NCI-H526 (cell line): Measurements from ENCODE around the gene FCHSD1.

Experiments
- DNase-seq, 2 experiments: peaks; one replicate each; lab custom pipeline; 2025; lab: John Stamatoyannopoulos, UW

FCHSD1 gene

DNA sequence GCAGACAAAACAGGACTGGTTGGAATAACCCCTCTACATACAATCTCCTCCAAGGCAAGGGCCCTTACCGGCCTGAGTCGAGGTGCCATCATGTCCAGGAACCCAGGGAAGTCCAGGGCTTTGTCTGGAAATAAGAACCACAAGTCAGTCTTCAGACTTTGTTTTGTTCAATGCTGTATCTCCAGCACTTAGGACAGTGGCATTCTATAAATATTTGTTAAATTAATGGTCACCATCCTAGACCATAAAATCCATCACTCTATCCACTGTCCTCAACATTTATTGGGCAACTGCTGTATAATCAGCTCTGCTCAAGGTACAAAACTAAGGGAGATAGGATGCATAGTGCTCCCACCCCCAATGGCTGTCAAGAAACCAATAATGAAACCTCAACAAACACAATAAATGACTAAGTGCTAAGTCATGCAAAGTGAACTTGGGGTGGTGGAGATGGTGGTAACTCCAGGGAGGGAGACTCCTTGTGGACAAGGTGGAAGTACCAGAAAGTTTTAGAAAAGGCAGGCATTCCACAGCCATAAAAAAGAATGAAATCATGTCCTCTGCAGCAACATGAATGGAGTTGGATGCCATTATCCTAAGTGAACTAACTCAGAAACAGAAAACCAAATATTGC lies 9.5 kb downstream of the FCHSD1 start:
- no peak for DNase-seq

DNA sequence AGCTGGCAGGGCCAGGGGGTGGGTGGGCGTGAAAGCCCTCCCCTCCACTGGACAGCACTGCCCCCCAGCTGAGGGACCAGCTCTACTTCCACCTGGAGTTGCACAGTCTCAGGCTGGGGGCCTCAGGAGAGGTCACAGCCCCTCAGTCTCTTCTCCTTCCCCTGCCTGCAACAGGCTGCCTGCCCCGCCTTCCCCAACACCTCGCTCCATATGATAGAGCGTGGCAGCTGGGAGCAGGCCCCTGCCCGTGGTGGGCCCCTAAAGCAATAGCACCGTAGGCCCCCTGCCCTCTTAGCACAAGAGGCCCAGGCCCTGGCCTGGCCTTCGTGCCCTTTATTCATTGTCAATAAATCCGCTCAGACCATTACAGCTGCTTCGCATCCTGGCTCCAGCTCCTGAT lies 10.5 kb downstream of the FCHSD1 start:
- DNase-seq = no peak

DNA sequence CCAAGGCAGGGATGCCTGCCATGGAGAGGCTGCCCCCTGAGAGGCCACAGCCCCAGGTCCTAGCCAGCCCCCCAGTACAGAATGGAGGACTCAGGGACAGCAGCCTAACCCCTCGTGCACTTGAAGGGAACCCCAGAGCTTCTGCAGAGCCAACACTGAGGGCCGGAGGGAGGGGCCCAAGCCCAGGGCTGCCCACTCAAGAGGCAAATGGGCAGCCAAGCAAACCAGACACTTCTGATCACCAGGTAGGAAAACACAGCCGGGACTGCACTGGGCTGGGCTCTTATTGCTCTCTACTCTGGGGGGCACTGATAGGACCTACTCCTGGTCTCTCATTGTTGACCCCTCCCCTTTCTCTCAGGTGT lies 11.2 kb downstream of the FCHSD1 start:
- DNase-seq = no peak

DNA sequence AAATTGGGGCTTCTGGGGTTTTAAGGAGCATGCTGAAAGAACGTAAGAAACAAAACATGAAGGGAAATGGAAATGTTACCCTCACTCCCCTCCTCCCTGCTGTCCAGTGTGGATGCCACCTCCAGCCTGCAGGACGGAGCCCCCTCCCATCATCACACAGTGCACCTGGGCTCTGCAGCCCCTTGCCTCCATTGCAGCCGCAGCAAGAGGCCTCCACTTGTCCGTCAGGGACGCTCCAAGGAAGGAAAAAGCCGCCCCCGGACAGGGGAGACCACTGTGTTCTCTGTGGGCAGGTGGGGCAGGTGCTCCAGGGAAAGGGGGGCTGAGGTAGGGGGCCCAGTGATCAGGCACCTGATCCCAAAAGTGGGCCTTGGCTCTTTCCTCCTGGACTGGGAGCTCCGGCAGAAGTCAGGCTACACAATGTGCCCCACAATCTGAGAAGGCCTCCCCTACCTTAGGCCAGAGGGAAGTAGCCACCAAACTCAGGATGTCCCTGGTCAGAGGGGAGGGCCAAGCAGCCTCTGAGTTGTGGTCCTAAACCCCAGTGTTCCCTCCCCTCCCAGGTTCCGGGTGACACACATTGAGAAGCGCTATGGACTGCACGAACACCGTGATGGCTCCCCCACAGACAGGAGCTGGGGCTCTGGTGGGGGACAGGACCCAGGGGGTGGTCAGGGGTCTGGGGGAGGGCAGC lies 11.7 kb downstream of the FCHSD1 start:
- no peak for DNase-seq

DNA sequence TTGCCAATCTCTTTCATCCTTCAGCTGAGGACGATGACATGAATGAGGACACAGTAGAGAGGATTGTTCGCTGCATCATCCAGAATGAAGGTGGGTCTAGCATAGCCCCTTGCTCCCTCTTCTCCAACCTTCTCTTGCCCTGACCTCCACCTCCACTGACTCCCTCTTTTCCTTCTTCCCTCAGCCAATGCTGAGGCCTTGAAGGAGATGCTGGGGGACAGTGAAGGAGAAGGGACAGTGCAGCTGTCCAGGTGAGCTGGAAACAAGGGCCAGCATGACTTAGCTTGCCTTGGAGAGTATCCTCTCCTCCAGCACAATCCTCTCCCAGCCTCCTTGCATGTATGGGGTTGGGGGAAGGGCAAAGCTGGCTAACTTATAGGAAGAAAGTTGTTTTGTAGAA lies 12.4 kb downstream of the FCHSD1 start:
- no peak for DNase-seq

DNA sequence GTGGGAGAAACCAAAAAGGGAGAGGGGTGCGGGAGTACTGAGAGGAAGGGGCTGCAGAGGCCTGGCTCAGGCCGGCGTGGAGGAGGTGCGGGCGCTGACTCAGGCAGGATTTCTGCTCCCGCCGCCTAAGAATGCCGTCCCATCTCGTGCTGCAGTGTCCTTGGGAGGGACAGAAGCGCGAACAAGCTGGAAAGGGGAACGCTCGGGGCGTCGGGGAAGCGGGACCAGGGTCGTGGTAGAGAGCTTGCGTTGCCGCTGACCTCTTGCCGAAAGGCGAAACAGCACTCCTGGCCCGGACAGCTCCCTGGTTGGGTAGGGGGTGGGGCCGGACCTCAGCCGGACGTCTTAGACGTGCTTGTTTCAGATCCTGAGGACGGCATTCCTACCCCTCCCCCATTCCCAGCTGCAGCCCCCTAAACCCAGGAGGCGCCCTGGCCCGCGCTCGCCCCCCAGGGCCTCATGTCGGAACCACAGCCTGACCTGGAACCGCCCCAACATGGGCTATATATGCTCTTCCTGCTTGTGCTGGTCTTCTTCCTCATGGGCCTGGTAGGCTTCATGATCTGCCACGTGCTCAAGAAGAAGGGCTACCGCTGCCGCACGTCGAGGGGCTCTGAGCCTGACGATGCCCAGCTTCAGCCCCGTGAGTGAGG lies 13.3 kb downstream of the FCHSD1 start:
- DNase-seq = peak; percentile 49 to 67

DNA sequence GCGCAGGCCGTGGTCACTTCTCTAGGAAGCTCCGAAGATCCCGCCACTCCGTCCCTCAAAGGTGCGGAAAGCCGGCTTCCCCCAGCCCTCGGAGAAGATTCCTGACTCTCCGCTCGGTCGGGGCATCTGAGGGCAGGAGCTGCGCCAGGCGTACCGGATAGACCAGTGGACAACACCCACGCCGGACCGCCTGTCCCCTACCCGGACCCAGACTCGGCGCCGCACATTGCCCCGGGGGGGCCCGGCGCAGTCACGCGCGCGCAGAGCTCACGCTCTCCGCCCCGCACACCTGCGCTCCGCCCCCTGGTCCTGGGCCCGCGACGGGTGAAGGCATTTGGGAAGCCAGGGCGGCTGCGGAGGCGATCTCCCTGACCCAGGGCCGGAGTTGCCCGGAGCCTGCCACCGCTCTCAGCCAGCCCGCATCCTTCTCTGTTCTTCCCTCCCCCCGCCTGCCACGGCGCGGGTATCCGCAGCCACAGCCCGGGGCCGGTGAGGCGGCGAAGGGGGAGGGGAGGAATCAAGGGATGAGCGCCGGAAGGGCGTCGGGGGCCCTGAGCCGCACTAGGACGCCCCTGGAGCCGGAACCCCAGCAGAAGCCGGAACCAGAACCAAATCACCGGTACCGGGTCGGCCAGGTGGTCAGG lies 14.0 kb downstream of the FCHSD1 start:
- peak; percentile 49 to 76 for DNase-seq

DNA sequence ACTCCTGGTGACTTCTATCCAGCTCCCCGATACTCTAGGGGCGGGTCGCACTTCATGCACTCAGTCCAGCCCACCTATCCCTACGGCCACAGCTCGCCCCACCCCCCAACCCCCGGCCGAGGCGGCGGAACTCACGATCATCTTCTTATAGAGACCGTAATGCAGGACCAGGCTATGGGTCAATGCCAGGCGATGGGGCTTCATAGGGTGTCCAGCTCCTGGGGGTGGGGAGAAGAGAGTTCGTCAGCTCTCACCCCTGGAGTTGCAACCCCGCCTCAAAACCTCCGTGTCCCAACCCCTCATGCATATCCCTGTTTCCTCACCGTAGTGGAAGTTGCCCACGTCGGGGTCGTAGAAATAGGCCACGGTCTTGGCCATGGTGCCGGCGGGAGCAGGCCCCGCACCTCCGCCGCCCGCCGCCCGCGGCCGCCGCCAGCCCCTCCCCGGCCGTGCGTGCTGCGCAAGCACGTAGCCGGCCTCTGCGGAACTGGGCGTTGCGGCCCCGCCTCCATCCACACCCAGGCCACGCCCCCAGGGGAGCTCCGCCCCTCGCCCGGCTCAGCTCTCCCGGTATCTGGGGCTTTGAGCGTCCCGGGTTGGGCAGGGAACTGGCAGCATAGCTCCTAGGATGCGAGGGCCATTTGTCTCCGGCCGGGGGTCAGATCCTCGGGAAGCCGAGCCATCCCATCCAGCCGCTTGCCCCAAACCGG lies 14.7 kb downstream of the FCHSD1 start, which contains the start of the genes HDAC3 and RELL2:
HDAC3 (minus strand) TSS at position 437 of the 710 bp plus-strand sequence; CDS start at position 378, 59 bp downstream.
RELL2 (plus strand) TSS at position 585 of the 710 bp plus-strand sequence. CDS start 1,229 bp downstream, outside the sequence.
- DNase-seq = peak; percentile 73 to 94

DNA sequence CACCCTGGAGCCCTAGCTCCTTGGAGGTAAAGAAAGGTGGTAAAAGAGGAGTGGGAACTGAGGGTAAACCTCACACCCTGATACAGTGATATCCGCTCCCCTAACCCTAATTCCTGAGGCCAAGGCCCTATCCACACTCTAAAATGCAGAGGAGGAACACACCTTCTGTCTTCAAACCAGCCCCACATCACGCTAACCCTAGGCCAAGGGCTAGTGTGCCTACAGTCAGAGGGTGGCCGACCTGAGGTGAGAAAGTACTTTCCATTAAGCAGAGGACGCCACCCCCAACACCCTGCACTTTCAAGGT lies 15.2 kb downstream of the FCHSD1 start:
- no peak for DNase-seq

DNA sequence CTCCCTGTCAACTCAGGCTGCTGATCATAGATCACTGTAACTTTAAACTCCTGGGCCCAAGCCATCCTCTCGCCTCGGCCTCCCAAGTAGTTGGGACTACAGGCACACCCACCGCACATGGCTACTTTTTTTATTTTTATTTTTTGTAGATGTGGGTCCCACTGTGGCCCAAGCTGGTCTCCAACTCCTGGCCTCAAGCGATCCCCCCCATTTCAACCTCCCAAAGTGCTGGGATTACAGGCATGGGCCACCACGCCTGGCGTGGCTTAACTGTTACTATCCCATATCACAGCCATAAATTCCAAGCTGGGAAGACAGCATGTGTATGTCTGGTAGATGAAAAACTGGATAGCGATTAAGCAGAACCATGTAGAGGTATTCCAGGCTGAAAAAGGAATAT lies 15.6 kb downstream of the FCHSD1 start:
- no peak for DNase-seq

DNA sequence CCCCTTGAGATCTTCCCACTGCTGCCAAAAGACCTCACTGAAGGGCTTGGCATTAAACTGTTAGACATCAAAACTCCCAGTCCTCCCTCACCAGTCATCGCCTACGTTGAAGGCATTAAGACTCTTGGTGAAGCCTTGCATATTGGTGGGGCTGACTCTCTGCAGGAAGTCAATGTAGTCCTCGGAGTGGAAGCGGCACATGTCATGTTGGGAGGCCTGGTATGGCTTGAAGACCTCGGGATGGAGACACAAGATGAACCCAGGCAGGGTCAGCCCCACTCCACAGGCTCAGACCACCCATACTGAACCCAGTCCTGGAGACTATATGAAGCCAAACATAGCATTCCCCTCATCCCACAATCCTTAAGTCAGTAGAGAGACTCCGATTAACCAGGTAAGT lies 16.5 kb downstream of the FCHSD1 start:
- no peak for DNase-seq

DNA sequence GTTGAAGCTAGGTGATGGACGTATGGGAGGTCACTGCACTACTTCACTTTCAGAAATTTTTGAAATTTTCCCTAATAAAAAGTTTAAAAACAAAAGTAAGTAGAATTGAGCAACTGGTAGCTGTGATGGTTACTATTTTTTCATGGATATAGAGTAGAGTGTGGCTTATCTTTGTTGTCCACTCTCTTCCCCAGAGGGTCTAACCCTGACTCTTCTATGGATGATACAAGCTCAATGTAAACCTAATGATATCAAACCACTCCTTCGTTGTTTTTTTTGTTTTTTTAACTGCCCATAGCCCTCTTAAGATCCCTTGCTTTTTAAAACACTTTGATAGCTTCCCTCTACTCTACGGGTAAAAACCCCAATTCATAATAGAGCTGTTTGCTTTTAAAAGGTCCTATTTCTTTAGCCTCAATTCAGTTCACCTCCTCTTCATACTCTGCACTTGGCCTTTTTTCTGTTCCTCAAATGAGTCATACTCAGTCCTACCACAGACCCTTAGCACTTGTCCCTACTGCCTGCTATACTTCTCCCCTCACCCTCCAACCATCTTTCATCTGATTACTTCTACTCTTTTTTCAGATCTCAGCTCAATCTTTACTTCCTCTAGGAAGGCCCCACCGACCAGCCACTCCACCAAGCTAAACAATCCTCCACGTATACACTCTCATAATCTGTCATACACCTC lies 17.2 kb downstream of the FCHSD1 start:
- DNase-seq = no peak

DNA sequence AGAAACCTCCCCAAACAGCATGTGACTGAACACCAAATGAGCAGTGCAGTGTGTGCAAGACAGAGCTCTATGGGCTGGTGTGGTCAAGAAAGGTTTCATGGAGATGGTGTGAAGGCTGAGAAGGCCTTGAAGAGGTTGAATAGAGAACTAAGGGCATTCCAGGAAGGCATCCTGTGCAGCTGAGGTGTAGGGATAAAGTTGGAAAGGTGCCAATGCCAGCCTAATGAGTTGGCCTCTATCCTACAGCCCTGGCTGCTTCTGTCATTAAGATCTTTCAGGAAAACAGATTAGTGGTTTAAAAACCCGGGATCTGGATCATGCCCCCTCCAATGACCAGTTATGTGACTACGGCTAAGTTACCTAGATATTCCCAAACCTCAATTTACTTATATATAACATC lies 18.6 kb downstream of the FCHSD1 start:
- DNase-seq = no peak

DNA sequence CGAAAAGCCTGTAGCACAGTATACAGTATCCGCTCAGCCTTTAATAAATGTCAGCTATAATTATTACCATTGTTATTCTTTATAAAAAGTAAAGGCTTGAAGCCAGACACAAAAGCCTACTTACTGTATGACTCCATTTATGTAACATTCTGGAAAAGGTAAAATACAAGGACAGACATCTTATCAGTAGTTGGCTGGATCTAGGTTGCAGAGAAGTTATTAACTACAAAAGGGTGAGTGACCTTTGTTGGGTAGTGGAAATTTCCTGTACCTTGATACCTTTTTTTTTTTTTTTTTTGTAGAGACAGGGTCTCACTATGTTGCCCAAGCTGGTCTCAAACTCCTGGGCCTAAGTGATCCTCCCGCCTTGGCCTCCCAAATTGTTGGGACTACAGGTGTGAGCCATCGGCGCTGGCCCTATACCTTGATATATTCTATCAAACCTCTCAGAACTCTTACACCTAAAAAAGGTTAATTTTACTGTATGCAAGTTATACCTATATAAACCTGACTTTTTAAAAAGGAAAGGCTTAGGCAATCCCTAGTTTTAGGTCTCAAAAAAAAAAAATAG lies 20.6 kb downstream of the FCHSD1 start:
- no peak for DNase-seq

DNA sequence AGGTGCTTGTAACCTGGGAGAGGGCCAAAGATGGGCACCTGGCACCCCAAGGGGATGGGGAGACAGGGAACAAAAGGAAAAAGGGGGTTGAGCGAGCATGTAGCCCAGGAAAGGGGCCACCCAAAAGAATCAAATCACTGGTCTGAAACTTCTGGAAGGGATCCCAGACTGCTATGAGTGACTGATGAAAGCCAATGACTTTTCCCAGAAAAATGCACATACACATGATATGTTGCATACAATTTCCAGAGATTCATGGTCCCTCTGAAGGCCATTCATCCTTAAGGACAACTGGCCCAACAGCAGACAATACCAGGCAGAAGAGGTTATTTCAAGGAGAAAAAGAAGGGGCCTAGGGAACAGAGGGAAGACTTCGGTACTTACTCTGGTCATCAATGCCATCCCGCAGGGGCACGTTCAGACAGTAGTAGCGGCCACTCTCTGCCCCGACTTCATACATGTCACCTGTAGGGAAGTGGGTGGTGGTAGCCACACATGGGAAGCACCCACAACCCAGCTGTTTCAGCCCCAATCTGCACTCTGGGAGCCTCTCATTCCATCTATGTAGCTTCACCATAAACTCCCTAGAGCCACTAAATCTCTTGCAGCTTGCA lies 22.9 kb downstream of the FCHSD1 start:
- no peak for DNase-seq

DNA sequence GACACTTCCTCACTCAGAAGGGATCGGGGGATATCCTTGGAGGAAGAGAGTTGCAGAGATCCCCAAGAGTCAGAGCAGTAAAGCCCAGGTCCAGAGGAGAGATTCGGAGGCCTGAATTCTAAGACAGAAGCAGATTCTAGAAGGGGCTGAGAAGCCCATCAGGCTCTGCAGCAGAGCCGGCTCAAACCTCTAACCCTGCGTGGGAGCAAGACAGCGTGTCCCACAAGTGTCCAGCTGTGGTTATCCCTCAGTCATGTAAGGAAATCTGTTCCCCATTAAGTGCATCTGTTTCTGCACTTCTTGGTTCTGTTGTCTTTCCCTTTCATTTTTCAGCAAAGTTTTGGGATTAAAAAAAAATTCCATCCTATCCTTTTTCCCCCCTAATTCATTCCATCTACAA lies 27.6 kb downstream of the FCHSD1 start:
- DNase-seq = no peak

DNA sequence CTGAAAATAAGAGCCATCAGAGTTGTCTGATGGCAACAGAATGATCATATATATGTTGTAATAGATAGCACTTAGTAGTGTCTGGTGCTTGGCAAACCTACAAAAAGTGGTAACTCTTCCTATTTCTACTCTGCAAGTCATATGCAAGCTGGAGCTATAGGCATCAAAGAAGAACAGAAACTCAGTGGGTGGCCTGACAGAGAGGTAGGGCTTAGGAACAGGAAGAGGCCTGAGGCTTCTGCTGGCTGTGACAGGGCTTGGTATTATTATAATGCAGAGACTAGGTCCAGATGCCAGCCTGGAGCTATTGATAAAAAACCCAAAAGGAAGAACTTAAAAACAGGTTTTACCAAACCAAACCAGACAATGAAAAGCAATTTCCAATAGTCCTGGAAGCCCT lies 28.0 kb downstream of the FCHSD1 start:
- no peak for DNase-seq

DNA sequence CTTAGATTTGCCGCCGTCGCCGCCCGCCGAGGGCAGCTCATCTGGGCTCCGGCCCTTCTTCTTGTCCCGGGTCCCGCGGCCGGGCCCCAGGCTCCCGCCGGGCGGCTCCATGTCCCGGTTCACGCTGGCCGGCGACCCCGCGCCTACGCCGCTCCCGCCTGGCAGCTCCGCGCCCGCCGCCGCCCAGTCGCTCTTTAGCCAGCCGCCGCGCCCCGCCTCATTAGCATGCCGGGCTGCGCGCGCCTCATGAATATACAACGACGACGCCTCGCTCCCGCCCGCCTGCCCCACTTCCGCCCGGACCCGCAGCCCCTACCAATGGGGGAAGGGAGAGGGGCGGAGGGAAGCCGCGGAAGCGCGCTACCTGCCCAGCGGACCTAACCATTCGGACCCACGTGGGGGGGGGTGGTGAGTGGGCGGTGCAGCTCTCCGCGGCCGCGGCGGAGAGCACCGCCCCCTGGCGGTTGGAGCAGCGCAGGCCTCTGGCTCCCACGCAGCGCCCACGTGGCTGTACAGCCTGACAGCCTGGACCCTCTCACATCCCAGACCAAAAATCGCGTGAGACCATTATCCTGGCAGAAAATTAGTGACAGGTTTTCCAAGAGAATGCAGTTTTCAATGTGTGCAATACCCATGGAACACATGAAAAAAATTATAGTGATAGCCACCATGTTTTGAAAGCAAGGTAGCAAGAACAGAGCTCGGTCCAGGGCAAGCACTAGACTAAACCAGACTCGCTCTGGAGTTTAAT lies 32.2 kb downstream of the FCHSD1 start, which contains the start of gene DIAPH1:
DIAPH1 (minus strand) TSS at position 197 of the 751 bp plus-strand sequence; CDS start at position 111, 86 bp downstream.
- peak; percentile 85 to 98 for DNase-seq

DNA sequence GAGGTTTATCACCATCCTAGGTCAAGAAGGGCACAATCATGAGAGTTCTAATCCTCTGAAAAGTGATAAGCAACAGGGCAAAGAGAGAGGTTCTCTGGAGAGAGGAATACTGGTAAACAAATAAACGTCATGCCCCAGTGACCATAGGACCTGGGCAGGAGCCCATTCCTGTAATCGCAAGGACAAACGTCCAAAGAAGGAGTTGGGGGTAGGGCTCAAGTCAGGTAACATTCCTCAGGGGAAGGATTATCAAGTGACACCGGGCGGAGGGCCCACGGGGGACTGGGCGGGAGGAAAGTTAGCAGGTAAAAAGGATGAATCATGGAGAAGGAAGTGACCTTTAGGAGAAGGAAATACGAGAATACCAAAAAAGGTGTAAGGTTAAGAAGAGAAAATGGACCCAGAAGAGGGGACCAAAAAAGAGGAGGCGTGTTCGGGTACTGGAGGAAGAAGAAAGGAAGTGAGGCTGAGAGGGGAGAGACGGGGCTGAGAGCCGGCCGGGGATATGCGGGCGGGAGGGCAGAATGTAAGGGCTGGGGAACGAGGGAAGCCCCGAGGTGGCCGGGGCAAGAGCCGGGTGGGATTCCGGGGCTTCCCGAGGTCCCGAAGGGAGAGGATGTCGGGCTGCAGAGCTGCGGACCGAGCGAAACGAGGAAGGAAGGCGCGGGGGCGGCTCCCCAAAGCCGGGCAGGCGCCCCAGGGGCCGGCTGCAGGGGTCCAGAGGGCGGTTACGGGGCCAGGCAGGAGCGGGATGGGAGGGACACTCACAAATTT lies 33.0 kb downstream of the FCHSD1 start:
- peak; percentile 83 to 84 for DNase-seq
